Measurements from ENCODE around the gene PMM1. TPM values are rescaled to one million over a fixed set of nuclear protein-coding genes. Genes with fewer than 3 reads are reported as not detected.

Gene PMM1
- polyA plus RNA-seq, 1 donor from 2014 or later, result 55.5 TPM

GRCh38 chr22:41561788-41562187 is 27.9 kb downstream of the PMM1 start:
- Histone ChIP-seq H3K4me3 (ENCODE audit: low read length) (peak overlapping the region; percentile 73), H3K27ac (ENCODE audit: low read length) (peak overlapping the region; percentile 83)

GRCh38 chr22:41561335-41561734 is 28.3 kb downstream of the PMM1 start:
- H3K9me2 ChIP-seq (ENCODE audit: insufficient read depth, low read length), result no peaks in the 10 kb centered on the region
- H3K79me2 ChIP-seq (replicated peaks; ENCODE audit: insufficient read depth, low read length), result no peaks in the 10 kb centered on the region
- peak overlapping the region; percentile 73 for H2AFZ ChIP-seq (ENCODE audit: low read depth, low read length)
- no peaks in the 10 kb centered on the region for H4K20me1 ChIP-seq (ENCODE audit: insufficient read depth)
- H3K36me3 ChIP-seq (ENCODE audit: insufficient read depth, low read length), result no peaks in the 10 kb centered on the region
- H3K9ac ChIP-seq (ENCODE audit: low read length), result peak overlapping the region; percentile 82
- no peaks in the 10 kb centered on the region for H3F3A ChIP-seq (ENCODE audit: insufficient read depth, low read length, poor library complexity, severe bottlenecking)
- peak overlapping the region; percentile 73 for H3K4me3 ChIP-seq (ENCODE audit: low read length)
- H3K27ac ChIP-seq (ENCODE audit: low read length), result peak overlapping the region; percentile 83
- H3K4me2 ChIP-seq (ENCODE audit: low read length), result peak overlapping the region; percentile 84
- H3K27me3 ChIP-seq (ENCODE audit: insufficient read depth, low read depth, low read length), result no peaks in the 10 kb centered on the region
- no peaks in the 10 kb centered on the region for H3K9me3 ChIP-seq (ENCODE audit: low read length)
- TF ChIP-seq TAF1 (IDR thresholded peaks at IDR 0.05; ENCODE audit: low read depth) (no peak), EZH2 (IDR thresholded peaks at IDR 0.05; ENCODE audit: borderline replicate concordance, insufficient read depth, low read length, poor library complexity, severe bottlenecking) (no peak), SMC3 (conservative IDR thresholded peaks at IDR 0.05; ENCODE audit: poor library complexity) (no peak), MXI1 (conservative IDR thresholded peaks at IDR 0.05; ENCODE audit: poor library complexity, severe bottlenecking) (no peak), EP300 (conservative IDR thresholded peaks at IDR 0.05; ENCODE audit: poor library complexity, severe bottlenecking) (no peak), REST (IDR thresholded peaks at IDR 0.05; ENCODE audit: borderline replicate concordance) (no peak)

More at GRCh38 chr22:41561788-41562187, 27.9 kb downstream of the PMM1 start:
- Histone ChIP-seq H3K27me3 (ENCODE audit: insufficient read depth, low read depth, low read length) (no peaks in the 10 kb centered on the region), H2AFZ (ENCODE audit: low read depth, low read length) (no peak overlapping the region), H3K36me3 (ENCODE audit: insufficient read depth, low read length) (no peaks in the 10 kb centered on the region), H3K9ac (ENCODE audit: low read length) (peak overlapping the region; percentile 82), H3K9me3 (ENCODE audit: low read length) (no peaks in the 10 kb centered on the region), H3F3A (ENCODE audit: insufficient read depth, low read length, poor library complexity, severe bottlenecking) (no peaks in the 10 kb centered on the region), H4K20me1 (ENCODE audit: insufficient read depth) (no peaks in the 10 kb centered on the region), H3K9me2 (ENCODE audit: insufficient read depth, low read length) (no peaks in the 10 kb centered on the region), H3K4me2 (ENCODE audit: low read length) (peak overlapping the region; percentile 84), H3K79me2 (replicated peaks; ENCODE audit: insufficient read depth, low read length) (no peaks in the 10 kb centered on the region)
- TF ChIP-seq CTCF (IDR thresholded peaks at IDR 0.05; ENCODE audit: poor library complexity, severe bottlenecking) (no peak), MXI1 (conservative IDR thresholded peaks at IDR 0.05; ENCODE audit: poor library complexity, severe bottlenecking) (no peak), EZH2 (IDR thresholded peaks at IDR 0.05; ENCODE audit: borderline replicate concordance, insufficient read depth, low read length, poor library complexity, severe bottlenecking) (no peak), SMC3 (conservative IDR thresholded peaks at IDR 0.05; ENCODE audit: poor library complexity) (no peak), POLR2AphosphoS5 (IDR thresholded peaks at IDR 0.05) (no peak), REST (IDR thresholded peaks at IDR 0.05; ENCODE audit: borderline replicate concordance) (no peak), EP300 (conservative IDR thresholded peaks at IDR 0.05; ENCODE audit: poor library complexity, severe bottlenecking) (no peak), RAD21 (conservative IDR thresholded peaks at IDR 0.05) (no peak), TAF1 (IDR thresholded peaks at IDR 0.05; ENCODE audit: low read depth) (no peak)

Measured in neural cell (in vitro differentiated cells).